H1 (cell line): ENCODE measurements around the gene PLIN4. TPM values are rescaled to one million over a fixed set of nuclear protein-coding genes. Genes with fewer than 3 reads are reported as not detected.

Experiments
- ATF3 ChIP-seq: IDR thresholded peaks from 2 replicates; pipeline ENCODE4 v1.6.1; 2011; ENCODE audit warnings: low read depth, mild to moderate bottlenecking, low read length; ENCODE audit not compliant: insufficient read depth
- CREB1 ChIP-seq: IDR thresholded peaks from 2 replicates; pipeline ENCODE4 v1.6.1; 2012; ENCODE audit warnings: inconsistent platforms
- EGR1 ChIP-seq: IDR thresholded peaks from 2 replicates; pipeline ENCODE4 v1.6.1; 2011; ENCODE audit warnings: low read depth, low read length, borderline replicate concordance
- KDM5A ChIP-seq: fragments of 200-600 bp; IDR thresholded peaks from 2 replicates; pipeline ENCODE4 v1.7.1; 2012; ENCODE audit warnings: mild to moderate bottlenecking, low read length, inconsistent platforms, mixed read lengths
- polyA plus RNA-seq, 7 experiments: library from polyadenylated mRNA; depleted of rRNA in 3 of 7; stranded (reverse) in 5 of 7; unstranded in 2 of 7; fragments of >200 nt in 5 of 7; fragments of 200-250 nt in 2 of 7; gene quantifications; 1 replicate in 5 of 7; 2 replicates in 1 of 7; 4 replicates in 1 of 7; pipeline versions ENCODE4 v1.2.1 to v1.2.3, GENCODE V29; 2011 to 2013; ENCODE audit warnings: missing spikeins in 2 of 7, mixed read lengths in 2 of 7
- total RNA-seq: library from RNA; stranded (reverse); fragmentation: NEBNext Ultra II Directional; extraction: Animal tissue kit (Norgen Biotek cat#: 25700); gene quantifications from 2 replicates; pipeline ENCODE4 v1.2.1, GENCODE V29; 2021

Gene PLIN4
- total and polyA plus RNA-seq, 2 of the 8 experiments (the other 6 are each of a cell fraction or from before 2014, with no cell fraction given) = 0.35 to 0.45 TPM

- TF ChIP-seq EGR1 (no peak), KDM5A (no peak), CREB1 (no peak), ATF3 (no peak)
These were observed 29.9 kb upstream of the PLIN4 start (continued) for GRCh38 chr19:4548238-4548584.
